LNCaP clone FGC (cell line): ENCODE data around the gene KCNQ1.

Experiments used
- DNase-seq: peaks from one replicate; pipeline ENCODE4 v3.0.0-alpha.2; 2011; ENCODE audit warnings: low read depth
- H3K4me3 ChIP-seq: 2 replicates; pipeline ENCODE4 v1.5.1; 2011; ENCODE audit warnings: mild to moderate bottlenecking, low read depth, low read length, control low read depth
- CTCF ChIP-seq: IDR thresholded peaks from 2 replicates; pipeline ENCODE4 v1.5.1; 2012; ENCODE audit warnings: mild to moderate bottlenecking; ENCODE audit not compliant: control insufficient read depth, insufficient read depth; ENCODE audit errors: extremely low read depth

KCNQ1 gene

GRCh38 chr11:2523821-2524391 is 79.1 kb downstream of the KCNQ1 start:
- TF ChIP-seq CTCF, result no peak
- DNase-seq, result no peak
- H3K4me3 ChIP-seq, result no peak overlapping the region

- DNase-seq, result no peak
- no peak for TF ChIP-seq CTCF
These were observed 79.8 kb downstream of the KCNQ1 start for GRCh38 chr11:2524446-2525165.

GRCh38 chr11:2525166-2525861 is 80.5 kb downstream of the KCNQ1 start:
- no peak for DNase-seq
- no peak overlapping the region for H3K4me3 ChIP-seq
- no peak for TF ChIP-seq CTCF

More at GRCh38 chr11:2524446-2525165, 79.8 kb downstream of the KCNQ1 start:
- no peak overlapping the region for H3K4me3 ChIP-seq

GRCh38 chr11:2525941-2526807 is 81.4 kb downstream of the KCNQ1 start:
- H3K4me3 ChIP-seq, result no peak overlapping the region
- no peak for DNase-seq
- no peak for TF ChIP-seq CTCF

- H3K4me3 ChIP-seq, result no peak overlapping the region
- TF ChIP-seq CTCF, result no peak
- DNase-seq, result no peak
These were observed 82.1 kb downstream of the KCNQ1 start for GRCh38 chr11:2526808-2527381.

GRCh38 chr11:2527621-2528291 is 82.9 kb downstream of the KCNQ1 start:
- H3K4me3 ChIP-seq, result no peak overlapping the region
- no peak for DNase-seq
- no peak for TF ChIP-seq CTCF
